Activated CD4-positive, CD25-positive, alpha-beta regulatory T cell treated with anti-CD3 and anti-CD28 coated beads, Interleukin-2, amount 50 U/mL, for 24 hours (primary cell): ENCODE data around the gene KRT13.

Experiments used
- ATAC-seq, 2 donors: fragments of 150-1000 bp; cut with Tn5 transposase; one replicate each; pipeline ENCODE4 v1.10.0; 2021; ENCODE audit warnings: mild to moderate bottlenecking in 1 of 2, moderate library complexity in 1 of 2

Gene KRT13

DNA sequence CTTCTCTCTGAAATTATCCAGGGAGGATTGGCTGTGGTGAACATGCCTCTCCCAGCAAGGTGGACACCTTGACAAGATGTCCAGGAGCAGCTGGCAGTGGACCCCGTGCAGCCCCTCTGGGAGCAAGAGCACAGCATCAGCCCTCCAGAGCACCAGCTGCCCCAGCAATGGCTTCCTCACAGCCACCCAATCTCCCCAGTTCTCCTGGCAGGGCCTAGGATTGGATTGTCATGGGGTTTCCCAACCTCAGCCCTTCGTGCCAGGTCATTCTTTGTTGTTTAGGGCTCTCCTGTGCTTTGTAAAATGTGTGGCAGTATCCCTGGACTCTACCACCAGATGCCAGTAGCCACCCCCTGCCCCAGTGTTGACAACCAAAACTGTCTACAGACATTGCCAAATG, 13.9 kb downstream of the KRT13 start:
- ATAC-seq = no peak

DNA sequence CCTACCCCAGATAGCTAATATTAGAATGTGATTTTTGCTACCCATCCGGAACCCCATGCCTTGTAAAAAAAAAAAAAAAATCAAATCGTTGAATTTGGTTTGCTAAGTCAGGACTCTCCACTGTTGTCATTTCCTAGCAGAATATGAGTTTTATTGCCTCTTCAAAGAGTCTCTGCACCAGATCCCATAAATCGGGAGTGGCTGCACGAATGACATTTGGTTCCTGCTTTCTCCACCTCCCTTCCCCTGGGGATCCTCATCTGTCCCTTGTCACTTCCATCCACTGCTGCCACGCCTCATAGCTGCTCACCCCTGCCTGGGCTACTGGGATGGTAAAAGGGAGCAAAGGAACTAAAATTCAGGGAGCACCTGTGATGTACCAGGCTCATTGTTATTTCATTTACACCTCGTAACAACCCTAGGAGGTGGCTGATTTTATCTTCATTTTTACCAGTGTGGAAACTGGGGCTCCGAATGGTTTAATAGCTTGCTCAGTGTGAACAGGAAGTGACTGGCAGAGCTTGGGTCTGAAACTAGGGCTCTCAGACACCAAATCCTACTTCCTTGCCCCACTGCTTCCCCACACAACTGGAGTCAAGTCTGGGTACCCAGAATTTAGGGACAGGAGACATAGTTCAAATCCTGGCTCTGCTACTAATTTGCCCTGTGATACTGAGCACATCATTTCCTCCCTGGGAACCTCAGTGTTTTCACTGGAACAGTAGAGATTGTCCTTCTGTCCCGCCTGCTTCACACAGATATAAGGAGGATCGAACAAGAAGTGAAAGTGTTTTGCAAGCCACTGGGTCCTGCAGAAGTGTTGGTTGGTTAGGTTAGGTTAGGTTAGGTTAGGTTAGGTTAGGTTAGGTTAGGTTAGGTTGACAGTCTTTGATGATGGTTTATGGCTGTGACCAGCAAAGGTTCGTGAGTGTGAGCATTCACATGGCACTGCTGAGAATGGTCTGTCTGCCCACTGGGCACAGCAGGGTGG, 15.1 kb downstream of the KRT13 start:
- ATAC-seq = no peak

DNA sequence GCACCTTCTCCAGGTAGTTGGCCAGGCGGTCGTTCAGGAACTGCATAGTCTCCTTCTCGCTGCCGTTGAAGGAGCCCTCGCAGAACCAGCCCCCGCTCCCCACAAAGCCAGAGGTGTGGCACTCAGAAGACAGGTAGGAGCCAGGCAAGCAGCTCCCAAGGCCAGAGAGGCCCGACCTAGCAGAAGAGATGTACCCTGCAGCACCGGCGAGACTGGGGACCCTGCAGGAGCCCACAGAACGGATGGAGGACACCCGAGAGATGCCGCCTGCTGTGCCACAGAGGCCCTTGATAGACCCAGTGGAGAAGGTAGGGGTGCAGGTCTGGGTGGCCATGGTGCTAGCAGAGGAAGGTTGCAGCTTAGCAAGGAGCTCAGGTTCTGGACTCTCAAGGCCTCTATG, 15.9 kb downstream of the KRT13 start, which contains the start of gene KRT36:
Gene KRT36 (minus strand): TSS at position 380 of the 400 bp plus-strand sequence. CDS start 46 bp downstream, at position 334.
- no peak for ATAC-seq

DNA sequence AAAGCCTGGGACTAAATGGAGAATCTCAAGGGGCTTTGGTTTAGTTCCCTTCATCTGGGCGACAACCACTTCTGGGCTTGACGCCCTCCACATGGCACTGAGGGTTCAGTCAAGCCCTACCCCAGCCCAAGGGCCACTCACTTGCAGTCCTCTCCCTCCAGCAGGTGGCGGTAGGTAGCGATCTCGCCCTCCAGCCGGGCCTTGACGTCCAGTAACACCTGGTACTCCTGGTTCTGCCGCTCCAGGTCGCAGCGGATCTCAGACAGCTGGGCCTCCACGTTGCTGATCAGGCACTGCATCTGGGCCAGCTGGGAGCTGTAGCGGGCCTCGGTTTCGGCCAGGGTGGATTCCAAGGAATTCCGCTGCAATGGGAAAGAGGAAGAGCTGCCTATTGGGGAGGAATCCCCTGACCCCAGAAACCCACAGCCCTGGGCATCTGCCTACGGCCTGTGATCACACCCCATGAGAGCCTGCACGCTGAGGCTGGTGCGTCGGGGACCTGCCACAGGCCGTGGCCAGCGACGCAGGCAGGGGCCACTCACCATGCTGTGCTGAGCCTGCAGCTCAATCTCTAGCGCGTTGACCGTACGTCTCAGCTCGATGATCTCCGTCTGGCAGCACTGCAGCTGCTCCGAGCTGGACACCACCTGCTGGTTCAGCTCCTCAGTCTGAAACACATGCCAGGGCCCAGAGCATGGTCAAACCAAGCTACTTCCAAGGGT, 18.4 kb downstream of the KRT13 start:
- ATAC-seq = no peak

DNA sequence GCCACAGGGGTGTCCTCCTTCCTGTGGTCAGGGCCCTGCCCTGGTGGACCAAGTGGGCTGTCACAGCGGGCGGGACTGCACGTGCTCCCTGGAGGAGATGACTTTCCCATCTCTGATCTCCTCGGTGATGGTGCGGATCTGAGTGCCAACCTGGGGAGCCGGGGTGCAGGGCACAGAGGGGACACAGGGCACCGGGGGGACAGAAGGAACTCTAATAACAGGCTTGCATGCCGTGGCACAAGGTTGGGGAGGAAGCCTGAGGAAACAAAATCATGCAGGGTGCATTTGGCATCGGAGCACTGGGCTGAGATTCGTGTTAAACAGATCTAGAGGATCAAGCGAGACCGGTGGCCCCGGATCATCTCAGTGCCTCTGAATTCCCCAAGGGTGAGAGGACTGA, 19.1 kb downstream of the KRT13 start:
- ATAC-seq = no peak

DNA sequence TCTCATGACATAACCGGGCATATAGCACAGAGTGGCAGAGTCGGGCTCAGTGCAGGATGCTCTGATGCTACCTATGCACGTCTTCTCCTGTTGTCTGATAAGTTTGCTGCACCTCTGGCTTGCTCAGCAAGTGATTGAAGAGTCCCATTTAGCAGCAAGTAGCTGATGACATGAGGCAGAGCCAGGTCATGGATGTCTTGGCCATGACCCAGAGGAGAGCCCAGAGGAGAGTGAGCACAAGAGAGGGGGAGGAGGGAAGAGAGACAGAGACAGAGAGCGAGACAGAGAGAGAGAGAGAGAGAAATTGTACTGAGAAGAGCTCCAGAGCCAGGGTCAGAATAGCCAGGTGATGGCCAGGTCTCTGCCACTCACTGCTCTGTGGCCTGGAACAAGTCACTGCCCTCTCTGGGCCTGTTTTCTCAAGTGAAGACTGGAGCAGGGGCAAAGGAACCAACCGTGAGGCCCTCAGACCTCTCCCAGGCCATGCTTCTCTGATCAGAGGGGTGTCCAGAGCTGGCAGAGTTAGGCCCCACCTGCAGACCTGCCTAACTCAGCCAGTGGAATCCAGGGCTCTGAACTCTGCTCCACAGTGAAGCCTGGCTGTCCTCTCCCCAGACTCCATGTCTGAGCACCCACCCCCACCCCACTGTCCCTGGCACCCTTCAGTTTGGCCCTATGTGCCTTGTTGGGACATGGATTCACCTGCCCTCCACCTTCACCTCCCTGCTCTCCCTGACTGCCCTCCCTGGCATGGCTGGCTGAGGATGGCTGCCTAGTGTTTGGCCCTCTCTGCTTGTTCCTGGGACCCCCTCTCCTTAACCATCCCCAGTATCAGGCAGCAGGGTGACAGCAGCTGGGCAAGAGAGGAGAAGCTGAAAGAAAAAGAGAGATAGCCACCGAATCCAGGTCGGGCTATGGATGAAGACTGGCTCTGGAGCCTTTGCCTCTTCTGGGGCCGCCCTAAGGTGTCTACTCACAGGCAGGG, 20.2 kb downstream of the KRT13 start:
- no peak for ATAC-seq

DNA sequence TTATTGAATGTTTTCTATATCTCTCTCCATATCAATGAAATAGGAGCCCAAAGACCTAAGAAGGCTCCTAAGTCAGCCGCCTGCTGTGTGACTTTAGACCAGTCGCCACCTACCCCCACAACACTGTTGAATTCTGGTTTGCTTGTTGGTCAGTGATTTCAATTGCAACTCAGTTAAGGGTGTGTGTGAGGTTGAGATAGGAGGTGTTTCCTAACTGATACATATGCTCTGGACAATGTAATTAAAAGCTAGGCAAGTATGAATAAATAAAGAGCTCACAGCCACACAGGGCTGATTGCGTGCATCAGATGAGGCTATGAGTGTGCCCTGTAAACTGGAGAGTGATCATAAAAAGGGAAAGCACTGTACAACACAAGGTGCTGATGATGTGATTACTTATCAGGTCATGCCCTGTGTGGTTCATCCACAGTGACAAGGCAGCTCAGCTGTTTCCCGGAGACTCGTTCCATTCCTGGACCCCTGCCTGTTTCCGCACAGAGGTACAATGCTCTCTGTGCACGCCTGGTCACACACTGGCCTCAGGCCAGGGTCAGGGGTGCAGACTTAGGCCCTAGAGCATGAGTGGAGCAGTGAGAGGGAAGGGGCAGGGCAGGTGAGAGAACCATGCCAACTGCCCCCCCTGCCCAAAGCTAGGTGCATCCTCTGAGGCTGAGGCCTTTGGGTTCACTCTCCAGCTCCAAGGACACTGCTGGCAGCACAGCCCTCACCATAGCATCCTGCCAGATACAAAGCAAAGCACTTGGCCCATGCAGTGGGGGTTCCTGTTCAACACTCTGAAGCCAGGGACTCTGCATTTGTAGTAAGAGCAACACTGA, 21.2 kb downstream of the KRT13 start:
- no peak for ATAC-seq

DNA sequence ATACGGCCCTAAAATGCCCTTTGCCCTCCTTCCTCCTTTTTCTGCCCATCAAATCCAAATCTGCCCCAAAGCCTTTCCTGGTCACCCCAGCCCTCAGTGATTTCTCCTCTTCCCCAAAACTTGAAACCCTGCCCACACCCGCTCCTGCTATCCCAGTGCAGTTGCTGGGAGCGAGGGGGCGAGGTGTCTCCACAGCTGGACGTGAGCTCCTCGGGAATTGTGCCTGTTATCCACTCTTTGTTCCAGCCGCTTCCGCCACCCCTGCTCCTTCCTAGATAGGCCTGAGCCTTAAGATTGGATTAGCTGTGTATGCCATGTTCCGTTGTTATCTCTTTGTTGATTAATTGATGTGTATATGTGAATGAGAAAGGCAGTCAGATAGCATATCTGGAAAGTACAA, 21.9 kb downstream of the KRT13 start:
- no peak for ATAC-seq

DNA sequence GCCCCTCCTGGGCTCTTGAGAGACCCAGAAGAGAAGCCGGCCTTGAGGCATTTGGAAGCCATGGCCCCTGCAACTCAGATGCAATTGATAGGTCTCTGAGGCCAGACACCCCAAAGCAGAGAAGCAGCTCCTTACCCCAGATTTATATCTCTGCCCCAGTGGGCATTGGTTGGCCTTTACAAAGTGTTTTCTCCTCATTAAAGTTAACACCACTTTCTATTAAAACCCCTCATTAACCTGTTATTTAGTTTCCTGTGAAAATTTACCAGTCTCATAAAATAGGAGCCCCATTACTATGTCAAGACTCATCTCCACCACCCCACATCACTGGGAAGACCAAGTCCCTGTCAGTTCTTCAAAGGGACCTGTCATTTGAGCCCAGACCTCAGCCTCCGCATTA, 24.4 kb downstream of the KRT13 start, which contains the start of gene KRT35:
Gene KRT35 (minus strand): TSS at position 116 of the 400 bp plus-strand sequence. CDS start 54 bp downstream, at position 62.
- ATAC-seq = no peak

DNA sequence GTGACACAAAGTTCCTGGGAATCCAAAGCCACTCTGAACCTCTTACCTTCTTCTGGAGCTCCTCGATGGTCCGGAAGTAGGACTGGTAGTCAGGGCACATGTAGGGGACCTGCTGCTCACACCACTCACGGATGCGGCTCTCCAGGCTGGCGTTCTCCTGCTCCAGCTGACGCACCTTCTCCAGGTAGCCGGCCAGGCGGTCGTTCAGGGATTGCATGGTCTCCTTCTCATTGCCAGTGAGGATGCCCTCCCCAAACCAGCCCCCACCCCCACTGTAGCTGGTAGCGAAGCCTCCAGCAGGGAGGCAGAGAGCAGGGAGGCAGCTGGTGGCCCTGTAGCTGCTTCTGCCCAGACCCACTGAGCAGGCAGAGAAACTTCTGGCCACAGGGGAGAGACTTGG, 24.8 kb downstream of the KRT13 start:
- no peak for ATAC-seq

DNA sequence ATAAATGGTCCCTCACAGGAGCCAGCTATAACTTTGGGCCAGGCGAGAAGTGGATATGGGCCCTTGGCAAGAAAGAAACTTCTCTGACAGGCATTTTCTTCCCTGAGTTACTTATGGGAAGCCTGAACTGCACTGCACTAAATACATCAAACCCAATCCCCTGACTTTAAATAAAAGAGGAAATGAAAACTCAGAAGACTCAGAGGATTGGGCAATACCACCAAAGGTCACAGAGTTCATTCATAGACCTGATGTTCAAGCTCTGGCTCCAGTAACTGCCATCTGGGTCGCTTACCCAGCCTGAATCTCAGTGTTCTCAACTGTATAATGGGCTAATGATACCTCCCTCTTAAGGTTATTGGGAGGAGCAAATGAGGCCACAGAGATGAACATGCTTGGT, 25.3 kb downstream of the KRT13 start:
- no peak for ATAC-seq

DNA sequence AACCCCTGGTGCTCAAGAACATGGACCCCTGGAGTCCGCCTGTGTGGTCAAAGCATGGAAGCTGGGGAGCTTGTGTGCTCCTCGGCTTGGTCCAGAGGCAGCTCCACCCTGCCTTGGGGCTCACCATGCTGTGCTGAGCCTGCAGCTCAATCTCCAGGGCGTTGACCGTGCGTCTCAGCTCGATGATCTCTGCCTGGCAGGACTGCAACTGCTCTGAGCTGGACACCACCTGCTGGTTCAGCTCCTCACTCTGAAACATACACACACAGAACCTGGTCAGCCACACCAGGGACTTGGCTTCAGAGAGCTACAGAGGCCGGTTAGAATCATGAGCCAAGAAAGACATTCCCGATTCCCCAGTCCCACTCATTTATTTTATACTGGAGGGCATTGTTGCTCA, 27.2 kb downstream of the KRT13 start:
- ATAC-seq = no peak

DNA sequence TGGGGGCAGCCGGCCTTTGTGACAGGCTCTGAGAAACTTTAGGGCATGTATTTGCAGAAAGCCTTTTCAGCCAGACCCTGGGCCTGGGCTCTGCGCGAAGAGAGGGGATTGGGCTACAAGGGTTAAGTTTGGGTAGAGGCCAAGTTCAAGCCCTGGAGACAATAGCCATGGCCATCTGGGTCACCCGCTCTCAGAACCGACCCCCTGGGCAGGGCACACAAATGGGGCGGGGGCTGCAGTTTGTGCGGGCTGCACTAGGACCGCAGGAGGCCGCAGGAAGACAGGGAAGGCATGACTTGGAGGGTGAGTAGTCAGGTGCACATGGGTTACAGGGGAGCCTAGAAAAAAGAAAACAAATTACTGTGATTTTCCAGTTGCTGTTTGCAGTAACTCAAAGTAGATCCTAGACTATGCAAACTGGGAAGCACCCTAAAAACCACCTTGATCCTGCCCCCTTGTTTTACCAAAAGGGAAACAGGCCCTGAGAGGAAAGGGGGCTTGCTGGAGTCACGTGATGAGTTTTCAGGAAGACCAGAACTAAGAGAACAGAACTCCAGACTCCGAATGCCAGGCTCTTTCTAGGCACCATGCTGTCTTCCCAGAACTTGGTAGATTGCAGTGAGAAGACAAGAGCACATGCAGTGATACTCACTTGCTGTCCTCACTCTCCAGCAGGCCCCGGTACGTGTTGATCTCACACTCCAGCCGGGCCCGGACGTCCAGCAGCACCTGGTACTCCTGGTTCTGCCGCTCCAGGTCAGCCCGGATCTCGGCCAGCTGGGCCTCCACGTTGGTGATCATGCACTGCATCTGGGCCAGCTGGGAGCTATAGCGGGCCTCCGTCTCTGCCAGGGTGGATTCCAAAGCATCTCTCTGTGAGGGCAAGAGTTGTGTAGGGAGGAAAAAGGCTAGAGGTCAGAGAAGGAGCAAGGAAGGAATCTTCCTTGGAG, 28.3 kb downstream of the KRT13 start:
- no peak for ATAC-seq

DNA sequence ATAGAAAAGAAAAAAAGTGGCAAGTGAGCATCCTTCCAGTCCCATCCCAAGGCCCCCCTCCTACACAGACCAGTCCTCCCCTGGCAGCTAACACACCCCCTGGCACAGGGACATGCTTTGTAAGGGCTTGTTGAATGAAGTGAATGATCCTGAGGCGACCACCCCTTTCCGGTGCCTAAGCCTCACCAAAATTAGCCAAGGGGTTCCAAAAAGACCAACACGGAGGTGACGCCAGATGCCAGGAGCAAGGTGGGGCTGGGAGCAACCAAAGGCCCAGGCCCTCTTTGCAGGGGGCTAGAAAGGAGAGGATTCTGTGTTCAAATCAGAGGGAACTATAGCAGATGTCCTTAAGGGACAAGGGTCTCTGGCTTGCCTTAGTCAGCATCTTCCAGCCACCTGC, 30.0 kb downstream of the KRT13 start:
- no peak for ATAC-seq

DNA sequence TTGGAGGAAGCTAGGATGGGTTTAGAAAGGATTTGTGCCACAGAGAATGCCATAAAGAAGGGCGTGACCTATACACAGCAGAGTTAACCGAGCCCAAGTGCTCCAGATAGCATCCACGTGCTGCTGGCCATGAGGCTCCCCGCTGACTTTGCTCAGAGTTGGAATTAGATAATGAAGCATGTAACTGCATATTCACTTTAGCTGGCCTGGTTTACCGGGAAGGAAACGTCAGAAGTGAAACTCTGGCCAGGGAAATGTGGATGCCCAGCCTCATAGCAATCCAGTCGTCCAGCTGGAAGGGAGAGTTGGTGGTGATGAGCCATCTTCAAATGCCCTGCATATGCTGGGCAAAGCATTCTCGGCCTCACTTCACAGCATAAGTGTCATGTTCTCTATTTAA, 30.5 kb downstream of the KRT13 start:
- ATAC-seq = no peak

DNA sequence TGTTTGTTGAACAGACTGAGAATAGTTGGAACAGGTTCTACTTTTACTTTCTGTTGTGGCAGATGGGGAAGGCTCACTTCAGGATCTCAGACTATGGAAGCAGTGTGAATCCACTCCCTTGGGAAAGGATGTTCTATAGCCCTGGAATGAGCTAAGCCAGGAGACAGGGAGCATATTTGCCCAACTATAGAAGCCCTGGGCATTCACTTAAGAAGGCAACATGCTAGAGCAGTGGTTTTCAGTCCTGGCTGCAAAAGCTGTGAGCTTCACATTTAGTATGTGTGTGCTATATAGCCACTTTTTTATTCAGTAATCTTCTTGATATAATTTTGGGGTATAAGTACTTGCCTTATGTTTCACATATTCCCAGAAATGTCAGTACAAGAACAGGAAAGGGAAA, 37.1 kb downstream of the KRT13 start:
- no peak for ATAC-seq

DNA sequence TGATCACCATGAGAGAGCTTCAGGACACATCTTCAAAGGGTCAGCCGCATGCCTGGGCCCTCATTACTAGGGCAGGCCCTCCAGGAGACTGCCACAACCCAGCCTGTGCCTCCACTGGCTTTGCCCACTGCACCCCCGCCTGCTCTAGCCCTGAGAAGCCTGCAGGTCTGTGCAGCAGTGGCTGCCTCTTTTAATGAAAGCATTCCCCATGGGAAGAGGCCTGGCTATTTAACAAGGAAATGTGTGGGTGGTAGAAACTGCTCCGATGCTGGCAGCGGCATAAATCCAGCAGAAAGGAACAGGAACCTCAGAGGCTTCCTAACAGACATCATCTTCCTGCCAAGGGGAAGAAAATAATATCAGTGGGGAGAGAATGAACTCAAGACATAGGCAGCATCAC, 37.9 kb downstream of the KRT13 start:
- ATAC-seq = no peak

DNA sequence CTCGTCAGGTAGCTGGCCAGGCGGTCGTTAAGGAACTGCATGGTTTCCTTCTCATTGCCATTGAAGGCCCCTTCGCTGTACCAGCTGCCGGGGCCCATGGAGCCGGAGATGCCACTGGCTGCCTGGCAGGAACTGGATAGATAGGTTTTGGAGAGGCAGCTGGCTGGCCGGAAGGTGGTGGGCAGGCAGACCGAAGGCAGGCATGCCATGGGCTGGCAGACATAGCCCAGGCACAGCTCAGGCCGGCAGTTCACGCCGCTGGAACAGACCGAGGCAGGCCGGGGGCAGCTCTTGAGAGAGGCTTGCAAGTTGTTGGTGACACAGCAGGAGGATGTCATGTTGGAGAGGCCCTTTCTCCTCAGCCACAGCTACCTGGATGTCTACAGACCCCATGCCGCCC, 38.4 kb downstream of the KRT13 start, which contains the start of gene KRT32:
Gene KRT32 (minus strand): TSS at position 399 of the 400 bp plus-strand sequence. CDS start 61 bp downstream, at position 338.
- ATAC-seq = no peak

DNA sequence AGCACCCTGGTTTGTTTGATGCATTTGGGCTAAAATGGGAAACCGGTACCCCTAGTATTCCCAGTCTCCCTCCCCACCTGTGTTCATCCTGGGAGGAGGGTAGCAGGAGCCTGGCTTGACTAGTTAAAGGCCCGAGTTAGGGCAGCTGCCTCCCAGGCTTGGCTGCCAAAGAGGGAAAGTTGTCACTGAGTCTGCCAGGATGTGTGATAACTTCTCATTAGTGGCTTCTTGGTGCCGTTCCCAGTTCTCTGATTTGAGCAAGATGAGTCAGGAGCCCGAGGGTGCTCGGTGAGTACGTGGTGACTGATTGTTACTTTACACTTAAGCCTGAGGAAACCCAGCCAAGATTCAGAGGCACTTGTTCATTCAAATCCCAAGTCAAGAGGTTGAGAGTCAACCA, 40.7 kb downstream of the KRT13 start:
- ATAC-seq = no peak

DNA sequence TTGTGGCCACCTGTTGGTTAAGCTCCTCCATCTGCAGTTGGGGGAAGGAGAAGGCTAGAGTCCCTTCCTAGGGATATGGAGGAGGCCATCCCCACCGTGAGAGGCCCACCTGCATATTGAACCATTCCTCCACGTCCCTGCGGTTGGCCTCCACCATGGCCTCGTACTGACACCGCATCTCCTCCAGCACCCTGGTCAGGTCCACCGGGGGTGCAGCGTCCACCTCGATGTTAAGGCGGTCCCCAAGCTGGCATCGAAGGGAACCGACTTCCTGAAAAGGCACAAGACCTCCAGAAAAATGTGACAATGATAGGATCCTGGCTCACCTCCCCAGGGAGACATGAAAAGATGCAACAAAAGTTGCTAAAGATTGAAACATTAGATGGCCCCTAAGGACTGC, 41.2 kb downstream of the KRT13 start:
- no peak for ATAC-seq
